ENCODE measurements around the gene CABLES2. TPM values are rescaled to one million over a fixed set of nuclear protein-coding genes. Genes with fewer than 3 reads are reported as not detected.
A peak's percentile ranks its signal among the peaks of the same experiment; 100 is the strongest.

The CABLES2 gene
- total RNA-seq, 6 experiments from 2014 or later = 1.4 to 2.9 (median 2.5) TPM

GRCh38 chr20:62437927-62438326 lies 30.8 kb upstream of the CABLES2 start:
- Histone ChIP-seq H3K4me1 (no peaks in the 10 kb centered on the region), H3K27me3 (no peaks in the 10 kb centered on the region), H3K27ac (no peak overlapping the region), H3K4me3 (no peak overlapping the region), H3K9me3 (no peaks in the 10 kb centered on the region), H3K36me3 (no peaks in the 10 kb centered on the region)
- intact Hi-C loops (cut with DNase I) = no loop called here
- ATAC-seq (no peak), DNase-seq (no peak)
- WGBS (ENCODE audit: insufficient coverage, low coverage, low lambda C conversion rate, missing lambda C conversion rate) = no CpG with 5 or more reads among the region's 24 CpGs
- TF ChIP-seq POLR2A (IDR thresholded peaks at IDR 0.05) = no peak
- TF ChIP-seq CTCF (IDR thresholded peaks at IDR 0.05) = no peak

- no peak overlapping the region for H3K27ac ChIP-seq
- intact Hi-C loops (cut with DNase I) = no loop called here
- H3K9me3 ChIP-seq = no peaks in the 10 kb centered on the region
- no peak overlapping the region for H3K4me3 ChIP-seq
- DNase-seq (no peak), ATAC-seq (peak in 1 of 4 donors; percentile 19)
- no peaks in the 10 kb centered on the region for H3K36me3 ChIP-seq
- H3K27me3 ChIP-seq = no peaks in the 10 kb centered on the region
- H3K4me1 ChIP-seq = no peaks in the 10 kb centered on the region
- TF ChIP-seq POLR2A (IDR thresholded peaks at IDR 0.05) (no peak), CTCF (IDR thresholded peaks at IDR 0.05) (no peak)
- 69% methylated on average over 9 of the region's 12 CpGs for WGBS (ENCODE audit: insufficient coverage, low coverage, low lambda C conversion rate, missing lambda C conversion rate)
Measured at GRCh38 chr20:62437496-62437895, 30.4 kb upstream of the CABLES2 start.

- H3K36me3 ChIP-seq = no peaks in the 10 kb centered on the region
- WGBS (ENCODE audit: insufficient coverage, low coverage, low lambda C conversion rate, missing lambda C conversion rate) = 71% methylated on average over 3 of the region's 3 CpGs
- TF ChIP-seq POLR2A (IDR thresholded peaks at IDR 0.05) (no peak), CTCF (IDR thresholded peaks at IDR 0.05) (no peak)
- no peak for ATAC-seq
- H3K27me3 ChIP-seq = no peaks in the 10 kb centered on the region
- no peak overlapping the region for H3K27ac ChIP-seq
- DNase-seq = no peak
- no peaks in the 10 kb centered on the region for H3K4me1 ChIP-seq
- intact Hi-C loops (cut with DNase I) = no loop called here
- no peak overlapping the region for H3K4me3 ChIP-seq
- H3K9me3 ChIP-seq = no peaks in the 10 kb centered on the region
Measured at GRCh38 chr20:62436692-62437091, 29.6 kb upstream of the CABLES2 start.

GRCh38 chr20:62433658-62434497 lies 26.8 kb upstream of the CABLES2 start:
- ATAC-seq (peak in 3 of 4 donors; percentile 14 to 52 (median 15)), DNase-seq (no peak)
- 32% methylated on average over 23 of the region's 32 CpGs for WGBS (ENCODE audit: insufficient coverage, low coverage, low lambda C conversion rate, missing lambda C conversion rate)
- no peaks in the 10 kb centered on the region for H3K4me1 ChIP-seq
- H3K27me3 ChIP-seq = no peaks in the 10 kb centered on the region
- H3K36me3 ChIP-seq = no peaks in the 10 kb centered on the region
- no peak overlapping the region for H3K4me3 ChIP-seq
- H3K9me3 ChIP-seq = no peaks in the 10 kb centered on the region
- H3K27ac ChIP-seq = no peak overlapping the region
- intact Hi-C loops (cut with DNase I) = no loop called here
- no peak for TF ChIP-seq POLR2A (IDR thresholded peaks at IDR 0.05)
- no peak for TF ChIP-seq CTCF (IDR thresholded peaks at IDR 0.05)
